ENCODE measurements around the gene SOX9. TPM values are rescaled to one million over a fixed set of nuclear protein-coding genes. Genes with fewer than 3 reads are reported as not detected.

SOX9 gene
- total RNA-seq, 4 donors from 2014 or later, result 16.1 to 40.0 (median 33.1) TPM

DNA sequence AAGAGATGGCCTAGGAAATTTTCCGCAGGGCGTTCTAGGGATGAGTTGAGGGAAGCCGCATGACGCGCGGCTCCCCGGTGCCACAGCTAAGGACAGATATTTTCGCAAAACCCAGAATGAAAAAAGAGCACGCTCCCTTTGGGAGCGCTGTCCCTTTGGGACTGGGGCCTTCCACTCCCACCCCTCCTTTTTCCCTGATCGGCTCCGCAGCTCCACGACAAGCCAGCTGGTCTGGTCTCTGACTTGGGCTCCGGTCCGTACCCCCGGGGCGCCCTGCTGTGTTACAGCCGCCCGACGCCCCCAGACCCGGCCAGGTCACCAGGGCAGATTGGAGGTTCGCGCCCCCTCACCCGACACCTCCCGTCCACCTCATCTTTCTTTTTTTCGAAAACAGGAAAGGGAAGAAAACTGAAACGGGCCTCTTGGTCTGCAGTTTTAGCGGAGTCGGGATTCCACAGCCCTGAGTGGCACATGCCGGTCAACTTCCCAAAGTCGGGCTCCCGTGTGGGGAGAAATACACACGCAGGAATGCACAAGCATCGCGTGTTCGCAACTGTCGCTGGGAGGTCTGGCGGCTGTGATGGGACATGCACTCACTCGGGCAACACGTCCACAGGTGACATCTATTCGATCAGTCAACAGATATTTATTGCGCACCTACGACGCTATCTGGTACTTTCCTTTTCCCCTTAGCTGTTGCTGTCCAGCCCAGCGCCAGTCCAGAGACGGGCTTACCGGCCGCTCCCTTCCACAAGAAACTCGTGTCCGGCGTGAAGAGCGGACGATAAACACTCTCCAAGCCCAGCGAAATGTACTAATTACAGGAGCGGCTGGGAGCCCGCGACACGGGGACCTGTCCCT is 3.9 kb upstream of the SOX9 start:
- no peak for TF ChIP-seq POLR2A (IDR thresholded peaks at IDR 0.05)
- TF ChIP-seq, protein P1, sequence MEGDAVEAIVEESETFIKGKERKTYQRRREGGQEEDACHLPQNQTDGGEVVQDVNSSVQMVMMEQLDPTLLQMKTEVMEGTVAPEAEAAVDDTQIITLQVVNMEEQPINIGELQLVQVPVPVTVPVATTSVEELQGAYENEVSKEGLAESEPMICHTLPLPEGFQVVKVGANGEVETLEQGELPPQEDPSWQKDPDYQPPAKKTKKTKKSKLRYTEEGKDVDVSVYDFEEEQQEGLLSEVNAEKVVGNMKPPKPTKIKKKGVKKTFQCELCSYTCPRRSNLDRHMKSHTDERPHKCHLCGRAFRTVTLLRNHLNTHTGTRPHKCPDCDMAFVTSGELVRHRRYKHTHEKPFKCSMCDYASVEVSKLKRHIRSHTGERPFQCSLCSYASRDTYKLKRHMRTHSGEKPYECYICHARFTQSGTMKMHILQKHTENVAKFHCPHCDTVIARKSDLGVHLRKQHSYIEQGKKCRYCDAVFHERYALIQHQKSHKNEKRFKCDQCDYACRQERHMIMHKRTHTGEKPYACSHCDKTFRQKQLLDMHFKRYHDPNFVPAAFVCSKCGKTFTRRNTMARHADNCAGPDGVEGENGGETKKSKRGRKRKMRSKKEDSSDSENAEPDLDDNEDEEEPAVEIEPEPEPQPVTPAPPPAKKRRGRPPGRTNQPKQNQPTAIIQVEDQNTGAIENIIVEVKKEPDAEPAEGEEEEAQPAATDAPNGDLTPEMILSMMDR (IDR thresholded peaks at IDR 0.05), result no peak
- Histone ChIP-seq H3K9me3 (no peaks in the 10 kb centered on the region), H3K36me3 (no peaks in the 10 kb centered on the region), H3K27me3 (peaks cover 0 to 28% of the 10 kb centered on the region in 2 donors), H3K4me1 (peaks cover 0 to 47% (median 0%) of the 10 kb centered on the region in 4 donors), H3K27ac (no peak overlapping the region), H3K4me3 (peak overlapping the region in 2 of 4 donors; percentile 49 to 51)
- peak in 1 of 3 donors; percentile 52 for DNase-seq

DNA sequence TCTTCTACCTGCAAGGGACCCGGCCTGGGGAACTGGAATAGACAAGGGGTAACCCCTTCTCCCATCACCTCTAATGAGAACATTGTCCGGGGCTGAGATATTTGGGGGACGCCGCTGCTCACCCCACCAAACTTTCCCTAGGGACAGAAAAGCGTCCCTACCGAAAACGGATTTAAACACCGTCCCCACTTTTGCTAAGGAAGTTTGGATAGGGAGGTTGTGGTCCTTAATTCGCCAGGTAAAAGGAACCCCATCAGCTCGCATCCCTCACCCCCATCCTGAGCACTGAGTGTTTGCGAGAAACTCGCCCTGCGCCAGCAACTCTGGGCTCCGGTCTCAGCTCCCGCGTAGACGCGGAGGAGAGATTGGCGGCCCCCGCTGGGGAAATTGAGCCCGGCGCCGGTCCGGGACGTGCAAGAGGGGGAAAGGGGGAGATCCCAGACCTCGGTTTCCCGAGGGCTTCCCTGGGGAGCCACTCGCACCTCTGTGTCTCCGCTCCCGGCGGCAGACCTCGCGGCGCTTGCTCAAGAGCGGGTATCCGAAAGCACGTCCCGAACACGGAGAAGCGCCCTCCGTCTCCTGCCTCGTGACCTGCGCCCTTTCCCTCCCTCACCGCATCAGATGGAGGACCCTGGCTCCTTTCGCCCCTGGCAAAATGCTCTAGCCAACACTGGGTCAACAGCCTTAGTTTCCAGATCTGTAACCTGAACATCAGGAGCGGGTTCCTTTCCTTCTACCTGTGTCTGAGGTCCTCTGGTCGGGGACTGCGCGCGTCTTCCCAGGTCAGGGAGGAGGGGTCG is 3.1 kb upstream of the SOX9 start:
- peaks cover 0 to 28% of the 10 kb centered on the region in 2 donors for H3K27me3 ChIP-seq
- peak overlapping the region in 2 of 4 donors; percentile 49 to 51 for H3K4me3 ChIP-seq

DNA sequence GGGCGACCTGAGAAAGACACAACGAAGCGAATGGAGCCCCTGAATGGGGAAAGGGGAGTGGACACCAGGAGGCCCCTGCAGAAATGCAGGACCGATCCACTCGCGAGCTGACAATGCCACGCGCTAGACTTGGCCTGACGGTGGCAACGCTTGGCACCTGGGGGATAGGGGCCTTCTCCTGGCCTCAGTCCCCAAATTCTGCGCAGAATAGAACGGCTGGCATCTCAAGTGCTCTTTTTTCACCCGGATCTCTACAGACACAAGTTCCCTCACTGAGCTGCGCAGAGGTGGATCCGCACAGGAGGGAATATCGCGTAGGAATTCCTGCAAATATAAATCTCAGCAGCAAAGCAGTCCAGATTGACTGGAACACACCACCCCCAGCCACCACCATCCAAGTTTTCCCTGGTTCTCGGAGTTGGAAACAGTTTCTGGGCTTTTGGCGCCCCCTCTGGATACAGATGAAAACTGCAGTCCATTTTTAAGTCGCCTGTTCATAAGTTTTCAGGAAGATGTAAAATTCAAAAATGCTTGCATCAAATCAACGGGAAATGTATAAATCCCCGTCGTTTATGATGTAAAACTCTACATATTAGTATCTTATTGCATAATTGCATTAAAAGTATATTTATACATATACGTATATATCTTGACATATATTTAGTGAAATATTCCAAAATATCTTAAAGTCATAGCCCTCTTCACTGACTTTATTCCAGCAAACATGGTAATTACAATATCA is 2.3 kb upstream of the SOX9 start:
- no peaks in the 10 kb centered on the region for H3K36me3 ChIP-seq
- DNase-seq, result peak in 2 of 3 donors; percentile 70 to 81
- no peaks in the 10 kb centered on the region for H3K9me3 ChIP-seq
- no peak for TF ChIP-seq POLR2A (IDR thresholded peaks at IDR 0.05)
- TF ChIP-seq, protein P1 (IDR thresholded peaks at IDR 0.05), result peak in 5 of 6 experiments; percentile 15 to 90 (median 87)
- H3K27me3 ChIP-seq, result peaks cover 0 to 28% of the 10 kb centered on the region in 2 donors
- no peak overlapping the region for H3K27ac ChIP-seq
- peak overlapping the region in 2 of 4 donors; percentile 49 to 51 for H3K4me3 ChIP-seq
- H3K4me1 ChIP-seq, result peaks cover 0 to 61% (median 0%) of the 10 kb centered on the region in 4 donors

More for the DNA sequence above, 3.1 kb upstream of the SOX9 start:
- Histone ChIP-seq H3K27ac (no peak overlapping the region), H3K9me3 (no peaks in the 10 kb centered on the region), H3K4me1 (peaks cover 0 to 53% (median 0%) of the 10 kb centered on the region in 4 donors), H3K36me3 (no peaks in the 10 kb centered on the region)
- TF ChIP-seq, protein P1 (IDR thresholded peaks at IDR 0.05), result no peak
- no peak for TF ChIP-seq POLR2A (IDR thresholded peaks at IDR 0.05)
- no peak for DNase-seq

DNA sequence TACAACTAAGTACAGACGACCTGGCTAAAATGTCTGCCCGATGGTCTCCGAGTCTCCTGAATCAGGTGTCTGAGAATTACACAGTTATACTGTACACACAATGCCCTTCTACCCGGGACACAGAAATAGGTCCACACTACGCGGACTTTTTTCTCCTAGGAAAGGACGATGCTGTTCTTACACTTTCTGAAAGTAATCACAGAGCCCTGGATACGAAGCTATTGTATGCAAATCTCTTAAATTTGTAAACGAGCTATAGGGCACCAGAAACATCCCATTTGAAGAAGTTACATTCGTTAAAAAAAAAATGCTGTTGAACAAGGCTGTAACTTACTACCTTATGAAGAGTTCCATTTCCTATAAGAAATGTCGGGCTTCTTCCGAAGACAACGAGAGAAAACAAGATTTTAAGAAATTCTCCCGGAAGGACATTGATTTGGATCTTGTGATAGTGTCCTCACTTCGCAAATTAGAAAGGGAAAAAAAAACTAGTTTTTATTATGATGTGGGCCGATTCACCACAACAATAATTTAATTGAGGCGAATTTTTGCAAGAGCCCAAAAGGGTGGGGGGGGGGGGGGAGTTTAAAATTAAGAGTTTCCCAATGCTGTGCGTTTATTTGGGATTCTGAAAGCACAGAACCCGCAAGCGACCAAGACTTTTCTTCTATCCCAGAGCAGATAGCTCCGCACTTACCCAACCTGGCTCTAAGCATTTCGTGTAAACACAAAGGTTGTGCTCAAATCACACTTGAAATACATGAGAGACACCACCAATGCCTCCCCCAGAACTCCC is 1.5 kb upstream of the SOX9 start:
- peaks cover 0 to 62% (median 0%) of the 10 kb centered on the region in 4 donors for H3K4me1 ChIP-seq
- DNase-seq, result no peak
- no peaks in the 10 kb centered on the region for H3K9me3 ChIP-seq
- H3K27me3 ChIP-seq, result peaks cover 0 to 28% of the 10 kb centered on the region in 2 donors
- H3K27ac ChIP-seq, result peak overlapping the region in 2 of 4 donors; percentile 80 to 87
- no peaks in the 10 kb centered on the region for H3K36me3 ChIP-seq
- TF ChIP-seq POLR2A (IDR thresholded peaks at IDR 0.05), result no peak
- TF ChIP-seq, protein P1 (IDR thresholded peaks at IDR 0.05), result no peak
- H3K4me3 ChIP-seq, result peak overlapping the region in 2 of 4 donors; percentile 70 to 79

All from Peyer's patch (tissue), 4 donors.